ENCODE results near the gene NLGN1. TPM values are rescaled to one million over a fixed set of nuclear protein-coding genes. Genes with fewer than 3 reads are reported as not detected.
A peak's percentile ranks its signal among the peaks of the same experiment; 100 is the strongest.

The NLGN1 gene
- total and polyA plus RNA-seq, 12 donors = 0.88 to 19.9 (median 12.6) TPM

DNA sequence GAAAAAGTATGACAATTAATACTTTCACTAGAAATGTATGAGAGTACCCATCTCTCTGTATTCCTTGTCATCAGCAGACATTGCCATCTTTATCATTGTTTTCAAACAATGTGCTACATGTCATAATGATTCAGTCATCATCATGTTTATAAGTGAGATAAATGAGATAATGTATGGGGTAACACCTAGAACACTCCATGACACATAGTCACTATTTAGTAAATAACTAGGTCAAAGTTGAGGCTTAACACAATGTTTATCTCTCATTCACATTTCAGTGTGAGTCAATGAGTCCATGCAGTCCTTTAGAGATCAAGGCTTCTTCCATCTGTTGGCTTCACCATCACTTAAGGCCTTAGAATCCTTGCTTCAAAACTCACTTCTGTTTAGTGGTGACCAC lies 70.0 kb downstream of the NLGN1 start:
- H3K4me1 ChIP-seq = peaks cover 0 to 13% (median 0%) of the 10 kb centered on the region in 9 donors
- H3K27me3 ChIP-seq = no peaks in the 10 kb centered on the region
- DNase-seq = no peak
- H3K27ac ChIP-seq = no peak overlapping the region
- H3K36me3 ChIP-seq = no peaks in the 10 kb centered on the region
- no peaks in the 10 kb centered on the region for H3K9me3 ChIP-seq
- intact Hi-C loops (cut with DNase I) = no loop called here
- TF ChIP-seq, protein P1, sequence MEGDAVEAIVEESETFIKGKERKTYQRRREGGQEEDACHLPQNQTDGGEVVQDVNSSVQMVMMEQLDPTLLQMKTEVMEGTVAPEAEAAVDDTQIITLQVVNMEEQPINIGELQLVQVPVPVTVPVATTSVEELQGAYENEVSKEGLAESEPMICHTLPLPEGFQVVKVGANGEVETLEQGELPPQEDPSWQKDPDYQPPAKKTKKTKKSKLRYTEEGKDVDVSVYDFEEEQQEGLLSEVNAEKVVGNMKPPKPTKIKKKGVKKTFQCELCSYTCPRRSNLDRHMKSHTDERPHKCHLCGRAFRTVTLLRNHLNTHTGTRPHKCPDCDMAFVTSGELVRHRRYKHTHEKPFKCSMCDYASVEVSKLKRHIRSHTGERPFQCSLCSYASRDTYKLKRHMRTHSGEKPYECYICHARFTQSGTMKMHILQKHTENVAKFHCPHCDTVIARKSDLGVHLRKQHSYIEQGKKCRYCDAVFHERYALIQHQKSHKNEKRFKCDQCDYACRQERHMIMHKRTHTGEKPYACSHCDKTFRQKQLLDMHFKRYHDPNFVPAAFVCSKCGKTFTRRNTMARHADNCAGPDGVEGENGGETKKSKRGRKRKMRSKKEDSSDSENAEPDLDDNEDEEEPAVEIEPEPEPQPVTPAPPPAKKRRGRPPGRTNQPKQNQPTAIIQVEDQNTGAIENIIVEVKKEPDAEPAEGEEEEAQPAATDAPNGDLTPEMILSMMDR (IDR thresholded peaks at IDR 0.05) = no peak
- no peak for ATAC-seq
- no peak overlapping the region for H3K4me3 ChIP-seq

DNA sequence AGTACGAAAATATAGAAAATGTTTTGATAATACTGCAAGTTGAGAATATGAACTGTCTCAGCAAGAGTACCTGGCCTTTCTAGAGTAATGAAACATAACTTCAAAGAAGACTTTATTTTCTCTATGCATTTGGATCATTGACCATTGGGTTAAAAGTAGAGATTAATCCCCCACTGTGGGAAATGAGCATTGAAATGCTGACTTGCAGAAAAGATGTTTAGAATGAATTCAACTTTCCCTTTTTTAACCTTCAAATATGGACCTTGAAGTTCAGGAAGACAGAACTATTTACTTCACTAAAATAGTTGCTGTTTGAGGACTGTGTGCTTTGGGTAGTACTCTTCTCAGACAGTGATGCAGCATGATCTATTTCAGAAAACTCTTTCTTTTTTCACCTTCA lies 75.7 kb downstream of the NLGN1 start:
- ATAC-seq = no peak
- WGBS, 2 donors = 68 to 82% methylated on average over 1 of the region's 1 CpG
- peaks cover 0 to 5% (median 0%) of the 10 kb centered on the region in 11 donors for H3K9me3 ChIP-seq
- H3K27me3 ChIP-seq = no peaks in the 10 kb centered on the region
- no peaks in the 10 kb centered on the region for H3K36me3 ChIP-seq
- DNase-seq = no peak
- H3K27ac ChIP-seq = no peak overlapping the region
- TF ChIP-seq, protein P1 (IDR thresholded peaks at IDR 0.05) = no peak
- H3K4me1 ChIP-seq = peaks cover 0 to 4% (median 0%) of the 10 kb centered on the region in 9 donors
- H3K4me3 ChIP-seq = no peak overlapping the region
- intact Hi-C loops (cut with DNase I) = no loop called here

DNA sequence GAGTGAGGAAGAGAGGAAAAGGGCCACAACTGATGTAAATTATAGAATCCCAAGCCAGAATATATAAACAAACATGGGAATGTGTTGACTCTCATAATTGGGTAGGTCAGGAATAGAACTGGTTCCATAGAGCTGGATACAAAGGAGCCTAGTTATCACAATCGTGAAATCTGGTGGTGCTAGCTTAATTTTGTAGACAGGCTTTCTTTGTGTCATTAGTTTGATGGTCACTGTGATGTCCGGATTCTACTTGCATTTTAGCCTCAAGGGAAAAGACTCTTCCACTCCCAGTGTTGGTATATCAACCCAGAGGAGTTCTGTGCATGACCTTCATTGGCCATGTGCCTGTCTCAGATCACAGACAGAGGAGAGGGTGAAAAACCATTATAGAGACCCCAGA lies 81.8 kb downstream of the NLGN1 start:
- intact Hi-C loops (cut with DNase I) = no loop called here
- no peak overlapping the region for H3K27ac ChIP-seq
- no peak for DNase-seq

DNA sequence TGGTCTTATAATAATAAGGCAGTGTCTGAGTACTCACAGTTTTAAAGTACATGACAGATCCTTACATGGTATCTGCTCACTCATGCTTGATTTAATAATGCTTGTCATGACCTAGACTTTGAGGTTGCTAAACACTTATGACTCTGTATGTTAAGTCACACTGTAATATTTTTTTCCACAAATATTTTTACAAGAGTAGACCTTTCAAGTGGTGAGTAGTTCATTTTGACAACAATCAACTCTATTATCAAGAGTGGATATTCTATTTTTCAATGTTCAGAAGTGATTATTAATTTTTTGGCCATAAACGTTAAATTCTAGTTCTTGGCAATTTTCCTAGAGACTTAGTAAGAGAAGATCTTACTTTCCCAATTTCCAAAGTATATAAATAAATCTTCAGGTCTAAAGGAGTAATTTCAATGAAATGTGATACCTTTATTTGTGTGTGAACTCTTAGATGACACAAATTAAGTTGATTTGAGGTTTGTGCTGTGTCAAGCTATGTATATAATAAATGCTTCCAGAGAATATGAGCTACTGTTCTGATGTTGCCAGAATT lies 104.5 kb downstream of the NLGN1 start:
- Histone ChIP-seq H3K27ac (peak overlapping the region in 1 of 10 donors; percentile 12), H3K9me3 (peaks cover 0 to 5% (median 0%) of the 10 kb centered on the region in 11 donors), H3K4me1 (peaks cover 0 to 20% (median 0%) of the 10 kb centered on the region in 9 donors), H3K27me3 (no peaks in the 10 kb centered on the region), H3K36me3 (no peaks in the 10 kb centered on the region), H3K4me3 (no peak overlapping the region)
- WGBS, 2 donors = 20 to 25% methylated on average over 1 of the region's 1 CpG
- ATAC-seq (no peak), DNase-seq (no peak)
- intact Hi-C loops (cut with DNase I) = no loop called here
- TF ChIP-seq, protein P1 (IDR thresholded peaks at IDR 0.05) = no peak

More for the DNA sequence above, 81.8 kb downstream of the NLGN1 start:
- Histone ChIP-seq H3K27me3 (no peaks in the 10 kb centered on the region), H3K36me3 (no peaks in the 10 kb centered on the region), H3K4me3 (no peak overlapping the region), H3K9me3 (peaks cover 0 to 5% (median 0%) of the 10 kb centered on the region in 11 donors), H3K4me1 (no peaks in the 10 kb centered on the region)
- no peak for ATAC-seq
- 67 to 82% methylated on average over 2 of the region's 2 CpGs for WGBS, 2 donors
- TF ChIP-seq, protein P1 (IDR thresholded peaks at IDR 0.05) = no peak

All from heart right ventricle (tissue), 16 donors.